ENCODE results near the gene TRAP1.
"Not testable (repeated sequence)": the region's sequence is repeated elsewhere in the genome, so short reads cannot be mapped to it uniquely, and the experiment has no call there.

Gene TRAP1

GRCh38 chr16:3645108-3645503, 72.2 kb downstream of the TRAP1 start:
- DNase-seq = no peak

GRCh38 chr16:3643095-3643730, 74.1 kb downstream of the TRAP1 start:
- DNase-seq = no peak

GRCh38 chr16:3642397-3643094, 74.8 kb downstream of the TRAP1 start:
- no peak for DNase-seq

- no peak for DNase-seq
Observed at GRCh38 chr16:3641801-3642396, 75.4 kb downstream of the TRAP1 start.

GRCh38 chr16:3640632-3641501, 76.5 kb downstream of the TRAP1 start:
- no peak for DNase-seq

- no peak for DNase-seq
Observed at GRCh38 chr16:3640207-3640606, 77.1 kb downstream of the TRAP1 start.

- DNase-seq = no peak
Observed at GRCh38 chr16:3638916-3639644, 78.2 kb downstream of the TRAP1 start.

- peak in 4 of 6 experiments; percentile 7 to 49 (median 34) for DNase-seq
Observed at GRCh38 chr16:3637371-3637923, 79.9 kb downstream of the TRAP1 start.

- DNase-seq = peak in 3 of 6 experiments; percentile 32 to 45 (median 40)
Observed at GRCh38 chr16:3625911-3626732, 91.2 kb downstream of the TRAP1 start.

- DNase-seq = no peak
Observed at GRCh38 chr16:3625331-3625730, 92.0 kb downstream of the TRAP1 start.

GRCh38 chr16:3623642-3624041, 93.7 kb downstream of the TRAP1 start:
- DNase-seq = no peak

- DNase-seq = no peak
Observed at GRCh38 chr16:3618769-3619141, 98.6 kb downstream of the TRAP1 start.

- DNase-seq = no peak
Observed at GRCh38 chr16:3612510-3613466, 104.5 kb downstream of the TRAP1 start.

- DNase-seq = peak; percentile 83 to 95 (median 88)
Observed at GRCh38 chr16:3611146-3611975, 106.0 kb downstream of the TRAP1 start, which contains the start of gene SLX4. Gene SLX4 (minus strand): TSS chr16:3611606. CDS start chr16:3608964, 2,642 bp downstream.

- DNase-seq = peak in 1 of 6 experiments; percentile 25
Observed at GRCh38 chr16:3610698-3611145, 106.6 kb downstream of the TRAP1 start.

GRCh38 chr16:3609895-3610697, 107.2 kb downstream of the TRAP1 start:
- no peak for DNase-seq

GRCh38 chr16:3608976-3609375, 108.3 kb downstream of the TRAP1 start:
- DNase-seq = not testable (repeated sequence)

- no peak for DNase-seq
Observed at GRCh38 chr16:3608069-3608468, 109.3 kb downstream of the TRAP1 start.

Data from stimulated activated naive CD4-positive, alpha-beta T cell (primary cell).